Thoracic aorta (tissue), 2 donors: ENCODE measurements around the gene ZBTB42. TPM values are rescaled to one million over a fixed set of nuclear protein-coding genes. Genes with fewer than 3 reads are reported as not detected.

Experiments
- ATAC-seq: fragments of 150-250 bp; one replicate; pipeline ENCODE4 v1.8.0; 2017; ENCODE audit warnings: low read depth; ENCODE audit not compliant: insufficient number of reproducible peaks, low FRiP score
- DNase-seq: peaks from one replicate; pipeline ENCODE4 v3.0.0-alpha.2; 2020; ENCODE audit warnings: low spot score
- H3K27ac ChIP-seq, 2 donors: fragments of 200-600 bp; sonication (generic); 1 replicate in 1 of 2; 2 replicates in 1 of 2; pipeline ENCODE4 v1.5.1; 2016; ENCODE audit warnings: mild to moderate bottlenecking in 2 of 2, moderate library complexity in 2 of 2
- H3K27me3 ChIP-seq: fragments of 200-600 bp; sonication (generic); replicated peaks from 2 replicates; pipeline ENCODE4 v1.6.0; 2016; ENCODE audit warnings: mild to moderate bottlenecking; ENCODE audit not compliant: insufficient read depth
- H3K36me3 ChIP-seq: fragments of 200-600 bp; sonication (generic); one replicate; pipeline ENCODE4 v1.5.1; 2016
- H3K4me1 ChIP-seq, 2 donors: fragments of 200-600 bp; sonication (generic); 1 replicate in 1 of 2; 2 replicates in 1 of 2; pipeline versions ENCODE4 v1.5.1 to v1.6.0; 2016; ENCODE audit warnings: low read depth in 2 of 2, mild to moderate bottlenecking in 1 of 2; ENCODE audit not compliant: control insufficient read depth in 1 of 2
- H3K4me3 ChIP-seq: fragments of 200-600 bp; sonication (generic); 2 replicates; pipeline ENCODE4 v1.5.1; 2016; ENCODE audit warnings: mild to moderate bottlenecking
- H3K9me3 ChIP-seq: fragments of 200-600 bp; sonication (generic); 2 replicates; pipeline ENCODE4 v1.5.1; 2016
- CTCF ChIP-seq: fragments of 200-600 bp; sonication (generic); IDR thresholded peaks from one replicate; pipeline ENCODE4 v1.5.1; 2019; ENCODE audit warnings: antibody characterized with exemption
- total RNA-seq, 2 donors: library from RNA; depleted of rRNA; stranded (reverse); fragments of >200 nt; gene quantifications; one replicate each; pipeline versions ENCODE4 v1.1.0 to v1.2.3, GENCODE V29; 2016

The ZBTB42 gene
- total RNA-seq, 2 donors from 2014 or later = 3.2 to 4.4 TPM

GRCh38 chr14:104797115-104798044 is 3.5 kb upstream of the ZBTB42 start:
- ATAC-seq = no peak
- no peak for TF ChIP-seq CTCF
- no peak overlapping the region for H3K4me3 ChIP-seq
- H3K4me1 ChIP-seq = peaks cover 32 to 51% of the 10 kb centered on the region in 2 donors
- no peaks in the 10 kb centered on the region for H3K27me3 ChIP-seq
- peak overlapping the region; percentile 45 to 88 for H3K27ac ChIP-seq
- no peaks in the 10 kb centered on the region for H3K9me3 ChIP-seq
- DNase-seq = no peak
- H3K36me3 ChIP-seq = no peaks in the 10 kb centered on the region

GRCh38 chr14:104798300-104799243 is 2.3 kb upstream of the ZBTB42 start:
- Histone ChIP-seq H3K4me3 (no peak overlapping the region), H3K27ac (peak overlapping the region; percentile 92 to 96), H3K9me3 (no peaks in the 10 kb centered on the region), H3K27me3 (no peaks in the 10 kb centered on the region), H3K4me1 (peaks cover 20 to 42% of the 10 kb centered on the region in 2 donors), H3K36me3 (no peaks in the 10 kb centered on the region)
- TF ChIP-seq CTCF = no peak
- DNase-seq = no peak
- ATAC-seq = no peak

- H3K27me3 ChIP-seq = no peaks in the 10 kb centered on the region
- H3K9me3 ChIP-seq = no peaks in the 10 kb centered on the region
- no peaks in the 10 kb centered on the region for H3K36me3 ChIP-seq
- ATAC-seq (no peak), DNase-seq (no peak)
- H3K4me3 ChIP-seq = peak overlapping the region; percentile 76
- H3K4me1 ChIP-seq = peaks cover 11 to 34% of the 10 kb centered on the region in 2 donors
- peak overlapping the region; percentile 92 to 96 for H3K27ac ChIP-seq
- TF ChIP-seq CTCF = no peak
Observed at GRCh38 chr14:104799244-104800014, 1.5 kb upstream of the ZBTB42 start.

GRCh38 chr14:104800015-104800770 is 708 bp upstream of the ZBTB42 start:
- ATAC-seq = peak; percentile 23
- Histone ChIP-seq H3K9me3 (no peaks in the 10 kb centered on the region), H3K27ac (peak overlapping the region; percentile 92 to 96), H3K4me3 (peak overlapping the region; percentile 76), H3K27me3 (no peaks in the 10 kb centered on the region), H3K4me1 (peaks cover 11 to 34% of the 10 kb centered on the region in 2 donors), H3K36me3 (no peaks in the 10 kb centered on the region)
- peak; percentile 58 for DNase-seq
- TF ChIP-seq CTCF = peak; percentile 48
